Central memory CD4-positive, alpha-beta T cell (primary cell): ENCODE data around the gene SPHK1.
A peak's percentile ranks its signal among the peaks of the same experiment; 100 is the strongest.
"Not testable (repeated sequence)": the region's sequence is repeated elsewhere in the genome, so short reads cannot be mapped to it uniquely, and the experiment has no call there.

Experiments
- DNase-seq: peaks from one replicate; pipeline ENCODE4 v3.0.0; 2022
- total RNA-seq, 3 experiments: gene quantifications; one replicate each; lab custom pipeline; 2026; lab: John Stamatoyannopoulos, UW

SPHK1 gene, protein sequence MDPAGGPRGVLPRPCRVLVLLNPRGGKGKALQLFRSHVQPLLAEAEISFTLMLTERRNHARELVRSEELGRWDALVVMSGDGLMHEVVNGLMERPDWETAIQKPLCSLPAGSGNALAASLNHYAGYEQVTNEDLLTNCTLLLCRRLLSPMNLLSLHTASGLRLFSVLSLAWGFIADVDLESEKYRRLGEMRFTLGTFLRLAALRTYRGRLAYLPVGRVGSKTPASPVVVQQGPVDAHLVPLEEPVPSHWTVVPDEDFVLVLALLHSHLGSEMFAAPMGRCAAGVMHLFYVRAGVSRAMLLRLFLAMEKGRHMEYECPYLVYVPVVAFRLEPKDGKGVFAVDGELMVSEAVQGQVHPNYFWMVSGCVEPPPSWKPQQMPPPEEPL
- 1.4 to 14.5 (median 1.5) reads per million in 3 experiments for total RNA-seq

DNA sequence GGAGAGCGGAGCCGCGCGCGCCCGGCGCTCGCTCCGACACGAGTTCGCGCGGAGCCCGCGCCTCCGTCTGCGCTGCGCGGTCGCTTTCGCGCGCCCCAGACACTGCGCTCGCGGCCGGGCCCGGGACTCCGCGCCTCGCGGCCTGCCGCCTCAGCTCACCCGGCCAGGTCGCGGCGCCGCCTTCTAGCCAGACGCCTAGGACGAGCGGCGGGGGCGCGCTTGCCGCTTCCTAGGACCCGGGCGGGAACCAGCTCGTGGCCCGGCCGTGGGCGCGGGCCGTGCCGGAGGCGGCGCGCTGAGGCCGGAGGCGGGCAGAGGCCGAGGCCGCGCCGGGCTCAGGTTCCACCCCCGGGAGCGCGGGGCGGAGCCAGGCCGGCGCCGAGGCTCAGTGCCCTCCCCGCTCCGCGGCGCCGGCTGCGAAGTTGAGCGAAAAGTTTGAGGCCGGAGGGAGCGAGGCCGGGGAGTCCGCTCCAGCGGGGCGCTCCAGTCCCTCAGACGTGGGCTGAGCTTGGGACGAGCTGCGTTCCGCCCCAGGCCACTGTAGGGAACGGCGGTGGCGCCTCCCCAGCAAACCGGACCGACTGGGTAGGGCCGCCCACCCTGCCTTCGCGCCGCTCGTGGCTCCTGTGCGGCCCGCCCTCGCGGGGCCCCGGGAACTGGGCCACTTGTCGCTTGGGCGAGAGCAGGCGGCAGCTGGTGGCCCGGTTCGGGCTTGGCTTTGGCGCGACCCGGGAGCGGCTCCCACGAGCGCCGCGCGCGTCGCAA lies at the start of gene SPHK1:
SPHK1 (plus strand) TSS at position 388 of the 765 bp plus-strand sequence. CDS start 1,036 bp downstream, outside the sequence.
- peak; percentile 34 for DNase-seq

DNA sequence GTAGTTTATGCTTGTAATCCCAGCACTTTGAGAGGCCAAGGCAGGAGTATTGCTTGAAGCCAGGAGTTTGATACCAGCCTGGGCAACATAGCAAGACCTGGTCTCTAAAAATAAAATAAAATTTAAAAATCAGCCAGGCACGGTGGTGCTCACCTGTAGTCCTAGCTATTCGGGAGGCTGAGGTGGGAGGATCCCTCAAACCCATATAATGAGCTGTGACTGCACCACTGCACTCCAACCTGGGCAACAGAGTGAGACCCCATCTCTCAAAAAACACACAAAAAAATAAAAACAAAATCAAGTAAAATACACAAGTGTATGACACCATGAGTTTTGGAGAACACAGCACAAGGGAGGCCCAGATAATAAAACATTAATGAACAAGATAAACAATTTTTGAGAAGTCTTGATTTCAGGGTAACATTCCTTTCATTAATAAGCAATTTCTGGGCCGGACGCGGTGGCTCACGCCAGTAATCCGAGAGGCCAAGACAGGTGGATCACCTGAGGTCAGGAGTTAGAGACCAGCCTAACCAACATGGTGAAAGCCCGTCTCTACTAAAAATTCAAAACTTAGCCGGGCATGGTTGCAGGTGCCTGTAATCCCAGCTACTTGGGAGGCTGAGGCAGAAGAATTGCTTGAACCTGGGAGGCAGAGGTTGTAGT lies 48.6 kb upstream of the SPHK1 start:
- no peak for DNase-seq

DNA sequence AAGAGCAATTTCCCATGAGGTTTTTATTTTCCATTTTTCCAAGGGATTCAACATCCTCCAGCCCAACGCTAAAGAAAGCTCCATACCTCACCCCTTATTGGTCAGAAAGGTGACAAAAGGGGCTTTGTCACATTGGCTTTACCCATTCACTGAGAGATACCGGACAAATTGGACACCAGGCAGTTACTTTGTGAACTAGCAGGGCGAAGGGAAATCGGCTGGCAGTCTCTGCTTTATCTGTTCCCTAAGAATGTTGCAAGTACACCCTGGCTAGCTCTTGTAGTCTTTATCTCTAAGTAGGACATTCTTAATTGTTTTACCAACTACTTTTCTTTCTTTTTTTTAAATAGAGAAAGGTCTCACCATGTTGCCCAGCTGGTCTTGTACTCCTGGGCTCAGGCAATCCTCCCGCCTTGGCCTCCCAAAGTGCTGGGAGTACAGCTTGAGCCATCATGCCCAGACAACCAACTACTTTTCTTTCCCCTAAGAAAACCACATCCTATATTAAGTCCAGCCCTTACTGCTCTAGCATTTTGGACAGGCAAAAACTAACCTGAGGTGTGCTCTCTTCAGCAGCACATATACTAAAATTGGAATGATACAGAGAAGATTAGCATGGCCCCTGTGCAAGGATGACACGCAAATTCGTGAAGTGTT lies 47.5 kb upstream of the SPHK1 start:
- DNase-seq, result no peak

DNA sequence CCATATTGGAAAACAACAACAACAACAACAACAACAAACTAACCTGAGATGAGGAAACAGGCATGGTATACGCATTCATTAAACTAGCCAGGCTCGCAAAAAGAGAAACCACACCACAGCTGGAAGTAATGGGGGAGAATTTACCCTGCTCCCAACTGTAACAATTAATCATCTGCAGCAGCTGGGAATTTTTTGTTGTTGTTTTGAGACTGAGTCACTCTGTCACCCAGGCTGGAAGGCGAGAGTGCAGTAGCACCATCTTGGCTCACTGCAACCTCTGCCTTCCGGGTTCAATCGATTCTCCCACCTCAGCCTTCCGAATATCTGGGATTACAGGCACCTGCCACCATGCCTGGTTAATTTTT lies 47.0 kb upstream of the SPHK1 start:
- DNase-seq, result no peak

GRCh38 chr17:76341301-76341700 lies 43.1 kb upstream of the SPHK1 start:
- no peak for DNase-seq

DNA sequence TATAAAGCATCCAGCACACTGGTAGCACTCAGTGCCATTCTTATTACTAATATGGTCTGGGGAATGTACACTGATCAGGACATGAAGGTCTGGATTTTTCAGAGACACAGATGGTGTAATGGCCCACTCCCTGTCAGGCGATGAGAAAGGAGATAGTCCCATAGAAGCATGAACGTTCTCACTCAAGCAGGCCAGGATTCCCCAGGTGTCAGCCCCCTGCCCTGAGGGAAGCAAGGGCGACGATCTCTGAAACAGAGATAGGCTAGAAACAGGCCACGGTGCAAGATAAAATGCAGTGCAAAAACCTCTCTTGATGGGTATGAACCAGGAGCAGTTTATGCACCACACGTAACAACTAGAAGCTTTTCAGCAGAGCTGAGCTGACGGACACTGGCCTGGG lies 41.3 kb upstream of the SPHK1 start:
- DNase-seq, result no peak

GRCh38 chr17:76345377-76345974 lies 38.9 kb upstream of the SPHK1 start:
- no peak for DNase-seq

GRCh38 chr17:76346936-76347335 lies 37.5 kb upstream of the SPHK1 start:
- DNase-seq, result not testable (repeated sequence)

DNA sequence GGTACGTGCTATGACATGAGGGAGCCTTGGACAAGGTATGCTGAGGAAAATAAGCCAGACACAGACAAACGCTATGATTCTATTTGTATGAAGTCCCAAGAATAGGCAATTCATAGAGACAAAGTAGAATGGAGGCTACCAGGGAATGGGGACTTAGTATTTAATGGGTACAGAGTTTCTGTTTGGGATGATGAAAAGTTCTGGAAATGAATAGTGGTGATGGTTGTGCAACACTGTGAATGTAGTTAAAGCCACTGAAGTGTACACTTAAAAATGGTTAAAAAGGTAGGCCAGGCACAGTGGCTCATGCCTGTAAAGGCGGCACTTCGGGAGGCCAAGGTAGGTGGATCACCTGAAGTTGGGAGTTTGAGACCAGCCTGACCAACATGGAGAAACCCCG lies 33.9 kb upstream of the SPHK1 start:
- DNase-seq, result no peak

- DNase-seq, result no peak
Measured at GRCh38 chr17:76351526-76352071, 32.8 kb upstream of the SPHK1 start.

DNA sequence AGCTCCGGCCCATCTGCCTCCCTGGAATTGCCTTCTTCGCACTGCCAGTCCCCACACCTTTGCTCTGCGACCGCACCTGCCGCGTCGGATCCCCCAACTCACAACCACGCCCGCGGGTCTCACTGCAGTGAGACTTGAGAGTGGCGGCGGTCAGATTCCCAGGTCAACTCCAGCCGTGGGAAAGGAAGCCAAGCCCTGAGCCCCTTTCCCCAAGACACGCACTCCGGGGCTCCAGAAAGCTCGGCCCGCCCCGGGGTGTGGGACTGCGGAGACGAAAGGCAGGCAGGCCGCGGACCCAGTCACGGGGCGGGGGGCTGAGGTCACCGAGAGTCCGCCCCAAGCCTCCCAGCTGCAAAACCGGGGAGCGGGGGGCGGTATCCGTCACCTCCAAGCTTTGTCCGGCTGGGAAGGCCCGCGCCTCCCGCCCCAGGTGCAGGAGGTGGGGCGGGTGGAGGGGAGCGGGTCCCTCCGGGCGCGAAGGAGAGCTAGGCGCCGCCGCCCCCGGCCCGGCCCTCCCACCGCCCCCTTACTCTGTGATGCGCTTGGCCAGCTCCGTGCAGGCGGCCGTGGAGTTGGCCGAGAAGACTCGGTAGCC lies 31.3 kb upstream of the SPHK1 start:
- DNase-seq, result peak; percentile 11

DNA sequence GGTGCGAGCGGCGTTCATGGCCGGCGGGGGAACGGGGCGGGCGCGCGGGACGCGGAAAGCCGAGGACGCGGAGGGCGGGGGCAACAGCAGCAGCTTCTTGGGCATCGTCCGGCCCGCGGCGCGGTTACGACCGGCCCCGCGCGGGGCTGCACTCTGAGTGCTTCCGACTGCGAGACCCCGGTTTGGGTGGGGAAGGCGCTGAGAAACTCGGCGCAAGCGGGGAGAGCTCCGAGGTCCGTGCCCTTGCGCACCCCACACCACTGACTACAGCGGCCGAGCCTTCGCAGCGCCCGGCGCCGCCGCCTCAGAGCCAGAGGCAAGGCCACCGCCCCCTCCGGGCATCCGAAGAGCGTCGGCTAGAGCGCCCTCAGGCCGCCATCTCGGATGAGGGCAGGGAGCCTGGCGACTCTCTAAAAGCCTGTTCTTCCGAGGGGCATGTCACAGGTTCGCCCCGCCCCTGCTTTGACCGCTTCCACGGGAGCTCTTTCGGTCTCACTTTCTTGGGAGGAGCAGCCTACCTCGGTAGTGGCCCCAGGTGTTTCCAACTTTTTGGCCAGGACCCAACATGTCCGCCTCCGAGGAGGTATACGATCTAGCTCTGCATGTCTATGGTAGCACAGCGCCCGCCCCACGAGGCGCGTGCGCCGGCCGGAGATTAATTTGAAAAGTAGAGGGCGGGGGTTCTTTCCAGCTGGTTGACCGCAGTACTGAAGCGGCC lies 30.7 kb upstream of the SPHK1 start, which contains the start of gene PRPSAP1:
PRPSAP1 (minus strand) TSS at position 318 of the 718 bp plus-strand sequence; CDS start at position 105, 213 bp downstream.
- peak; percentile 79 for DNase-seq

DNA sequence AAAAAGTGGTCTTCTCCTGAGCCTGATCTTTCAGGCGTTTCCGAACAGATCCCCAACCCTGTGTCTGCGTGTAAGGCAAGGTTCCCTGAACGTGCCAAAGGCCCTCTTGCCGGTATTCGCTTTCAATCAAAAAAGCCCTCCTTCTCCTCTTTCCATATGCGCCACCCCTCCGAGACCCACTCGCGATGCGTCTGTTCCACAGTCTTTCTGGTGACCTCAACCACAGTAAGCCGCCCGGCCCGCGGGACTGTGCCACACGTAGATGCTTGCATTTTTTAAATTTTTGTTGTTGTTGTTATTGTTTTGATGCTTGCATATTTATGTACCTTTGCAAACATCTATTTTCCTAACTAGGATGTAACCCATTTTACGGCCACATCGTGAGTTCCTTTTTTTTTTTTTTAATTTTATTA lies 30.1 kb upstream of the SPHK1 start:
- no peak for DNase-seq

GRCh38 chr17:76354747-76355310 lies 29.6 kb upstream of the SPHK1 start:
- DNase-seq, result no peak

GRCh38 chr17:76356803-76357456 lies 27.5 kb upstream of the SPHK1 start:
- no peak for DNase-seq

DNA sequence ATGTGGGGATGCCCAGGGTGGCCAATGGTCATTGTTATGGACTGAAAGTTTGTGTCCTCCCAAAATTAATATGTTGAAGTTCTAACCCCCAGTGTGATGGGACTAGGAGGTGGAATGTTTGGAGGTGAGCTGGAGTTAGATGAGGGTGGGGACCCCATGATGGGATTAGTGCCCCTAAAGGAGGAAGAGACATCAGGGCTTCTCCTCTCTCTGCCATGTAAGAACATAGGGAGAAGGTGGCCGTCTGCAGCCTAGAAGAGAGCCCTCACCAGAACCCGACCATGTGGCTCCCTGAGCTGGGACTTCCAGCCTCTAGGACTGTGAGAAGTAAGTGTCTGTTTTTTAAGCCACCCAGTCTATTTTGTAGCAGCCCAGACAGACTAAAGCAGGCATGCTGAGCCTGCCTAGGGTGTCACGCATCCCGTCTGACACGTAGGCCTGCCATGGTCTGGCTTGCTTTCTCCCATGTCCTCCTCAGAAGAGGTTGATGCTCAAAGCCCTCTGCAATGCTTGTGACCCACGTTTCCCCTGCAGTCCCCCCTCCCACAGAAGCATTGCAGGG lies 26.7 kb upstream of the SPHK1 start:
- DNase-seq, result no peak

DNA sequence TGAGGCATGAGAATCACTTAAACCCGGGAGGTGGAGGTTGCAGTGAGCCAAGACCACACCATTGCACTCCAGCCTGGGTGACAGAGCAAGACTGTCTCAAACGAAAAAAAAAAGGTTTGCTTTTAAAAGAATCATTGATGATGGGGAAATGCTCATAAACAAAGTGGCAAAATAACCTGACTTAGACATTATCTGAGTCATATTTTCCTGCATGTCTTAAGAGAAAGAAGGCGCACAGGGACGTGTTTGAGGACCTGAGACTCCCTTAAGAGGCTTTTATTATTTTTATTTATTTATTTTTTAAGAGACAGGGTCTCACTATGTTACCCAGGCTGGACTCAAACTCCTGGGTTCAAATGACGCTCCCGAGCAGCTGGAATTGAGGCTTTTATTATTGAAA lies 25.0 kb upstream of the SPHK1 start:
- no peak for DNase-seq

- DNase-seq, result not testable (repeated sequence)
Measured at GRCh38 chr17:76359776-76360175, 24.6 kb upstream of the SPHK1 start.

- no peak for DNase-seq
Measured at GRCh38 chr17:76360461-76360860, 23.9 kb upstream of the SPHK1 start.
